NCI-H82 treated with DMSO at 0.1 percent for 48 hours (cell line): Measurements from ENCODE around the gene IGFLR1.
"Not testable (repeated sequence)": the region's sequence is repeated elsewhere in the genome, so short reads cannot be mapped to it uniquely, and the experiment has no call there.

Source experiments
- DNase-seq: peaks from one replicate; lab custom pipeline; 2025; ENCODE audit not compliant: unreplicated experiment; lab: John Stamatoyannopoulos, UW

Gene IGFLR1

GRCh38 chr19:35724132-35724531 is 18.1 kb downstream of the IGFLR1 start:
- not testable (repeated sequence) for DNase-seq

- DNase-seq: no peak
These were observed 18.6 kb downstream of the IGFLR1 start for GRCh38 chr19:35723671-35724070.

DNA sequence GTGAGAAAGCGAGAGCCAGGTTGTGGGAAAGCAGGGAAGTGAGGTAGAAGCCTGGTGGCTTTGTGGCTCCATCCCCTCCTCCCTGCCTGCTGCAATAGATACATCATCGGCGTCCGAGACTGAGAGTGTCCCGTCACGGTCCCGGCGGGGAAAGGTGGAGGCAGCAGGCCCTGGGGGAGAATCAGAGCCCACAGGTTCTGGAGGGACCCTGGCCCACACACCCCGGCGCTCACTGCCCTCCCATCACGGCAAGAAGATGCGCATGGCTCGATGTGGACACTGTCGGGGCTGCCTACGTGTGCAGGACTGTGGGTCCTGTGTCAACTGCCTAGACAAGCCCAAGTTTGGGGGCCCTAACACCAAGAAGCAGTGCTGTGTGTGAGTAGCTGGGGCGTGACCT is 19.4 kb downstream of the IGFLR1 start:
- no peak for DNase-seq

GRCh38 chr19:35722461-35722860 is 19.8 kb downstream of the IGFLR1 start:
- no peak for DNase-seq

DNA sequence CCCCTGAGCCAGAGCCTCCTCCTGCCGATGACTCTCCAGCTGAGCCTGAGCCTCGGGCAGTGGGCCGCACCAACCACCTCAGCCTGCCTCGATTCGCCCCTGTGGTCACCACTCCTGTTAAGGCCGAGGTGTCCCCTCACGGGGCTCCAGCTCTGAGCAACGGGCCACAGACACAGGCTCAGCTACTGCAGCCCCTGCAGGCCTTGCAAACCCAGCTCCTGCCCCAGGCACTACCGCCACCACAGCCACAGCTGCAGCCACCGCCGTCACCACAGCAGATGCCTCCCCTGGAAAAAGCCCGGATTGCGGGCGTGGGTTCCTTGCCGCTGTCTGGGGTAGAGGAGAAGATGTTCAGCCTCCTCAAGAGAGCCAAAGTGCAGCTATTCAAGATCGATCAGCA is 20.9 kb downstream of the IGFLR1 start:
- no peak for DNase-seq

- DNase-seq: no peak
These were observed 21.6 kb downstream of the IGFLR1 start for GRCh38 chr19:35720648-35721047.

- no peak for DNase-seq
These were observed 22.1 kb downstream of the IGFLR1 start for GRCh38 chr19:35720163-35720524.

DNA sequence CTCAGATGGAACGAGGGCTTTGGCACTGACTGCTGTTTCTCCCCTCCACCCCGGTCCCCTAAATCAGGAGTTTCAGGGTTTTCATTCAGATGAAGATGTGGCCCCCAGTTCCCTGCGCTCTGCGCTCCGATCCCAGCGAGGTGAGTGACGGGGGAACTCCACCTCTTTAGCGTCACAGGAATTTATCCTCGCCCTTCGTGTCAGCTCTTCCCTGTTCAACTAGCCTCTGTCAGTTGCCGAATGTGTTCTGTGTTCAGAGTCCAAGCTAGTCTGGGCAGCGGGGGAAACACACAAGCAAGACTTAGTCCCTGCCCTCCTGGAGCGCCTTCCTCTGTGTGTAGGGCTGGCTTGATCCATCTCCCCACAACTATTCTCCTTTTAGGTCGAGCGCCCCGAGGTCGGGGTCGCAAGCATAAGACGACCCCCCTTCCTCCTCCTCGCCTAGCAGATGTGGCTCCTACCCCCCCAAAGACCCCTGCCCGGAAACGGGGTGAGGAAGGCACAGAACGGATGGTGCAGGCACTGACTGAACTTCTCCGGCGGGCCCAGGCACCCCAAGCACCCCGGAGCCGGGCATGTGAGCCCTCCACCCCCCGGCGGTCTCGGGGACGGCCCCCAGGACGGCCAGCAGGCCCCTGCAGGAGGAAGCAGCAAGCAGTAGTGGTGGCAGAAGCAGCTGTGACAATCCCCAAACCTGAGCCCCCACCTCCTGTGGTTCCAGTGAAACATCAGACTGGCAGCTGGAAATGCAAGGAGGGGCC is 22.7 kb downstream of the IGFLR1 start:
- DNase-seq: no peak

- DNase-seq: no peak
These were observed 23.8 kb downstream of the IGFLR1 start for GRCh38 chr19:35718345-35719041.

- DNase-seq: no peak
These were observed 24.4 kb downstream of the IGFLR1 start, which contains the start of gene KMT2B for GRCh38 chr19:35717665-35718344. KMT2B (plus strand) TSS chr19:35718003; CDS start chr19:35718019, 16 bp downstream.

DNA sequence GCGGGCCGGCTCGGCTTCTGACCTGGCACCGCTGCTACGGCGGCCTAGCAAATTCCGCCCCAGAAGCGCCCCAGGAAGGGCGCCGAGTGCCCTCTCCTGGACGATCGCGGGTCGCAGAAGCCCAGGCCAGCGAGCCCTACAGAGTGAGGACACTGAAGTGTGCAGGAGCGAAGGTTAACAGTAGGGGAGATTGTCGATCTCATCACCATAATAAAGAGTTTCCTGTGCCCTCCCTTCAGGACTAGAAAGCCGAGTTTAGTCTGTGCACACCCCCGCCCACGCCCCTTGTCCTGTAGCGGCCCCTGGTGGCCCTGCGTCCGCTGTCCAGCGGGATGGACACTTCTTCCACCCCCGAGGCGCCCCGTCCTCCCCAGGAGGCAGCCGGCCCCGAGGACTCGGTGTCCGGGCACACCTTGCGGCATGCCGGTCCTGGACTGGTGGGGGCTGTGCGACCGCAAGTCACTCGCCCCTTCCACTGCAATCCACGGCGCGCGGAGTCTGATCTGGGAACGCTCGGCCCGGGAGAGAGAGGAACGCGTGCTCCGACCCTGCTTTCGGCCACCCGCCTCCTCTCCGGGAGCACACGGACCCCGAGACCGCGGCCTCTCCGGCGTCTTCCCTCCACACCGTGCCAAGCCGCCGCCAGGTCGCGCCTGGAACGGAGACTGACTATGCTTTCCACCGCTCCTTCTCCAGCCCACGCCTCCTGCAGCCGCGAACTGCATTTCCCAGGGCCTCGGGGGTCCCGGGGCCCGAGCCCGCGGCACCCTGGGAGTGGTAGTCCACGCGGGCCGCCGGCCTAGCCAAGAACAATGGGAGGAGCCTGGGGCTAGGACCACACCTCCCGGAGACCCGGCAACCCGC is 25.2 kb downstream of the IGFLR1 start:
- peak; percentile 91 for DNase-seq

GRCh38 chr19:35715981-35716800 is 26.1 kb downstream of the IGFLR1 start:
- DNase-seq: no peak

DNA sequence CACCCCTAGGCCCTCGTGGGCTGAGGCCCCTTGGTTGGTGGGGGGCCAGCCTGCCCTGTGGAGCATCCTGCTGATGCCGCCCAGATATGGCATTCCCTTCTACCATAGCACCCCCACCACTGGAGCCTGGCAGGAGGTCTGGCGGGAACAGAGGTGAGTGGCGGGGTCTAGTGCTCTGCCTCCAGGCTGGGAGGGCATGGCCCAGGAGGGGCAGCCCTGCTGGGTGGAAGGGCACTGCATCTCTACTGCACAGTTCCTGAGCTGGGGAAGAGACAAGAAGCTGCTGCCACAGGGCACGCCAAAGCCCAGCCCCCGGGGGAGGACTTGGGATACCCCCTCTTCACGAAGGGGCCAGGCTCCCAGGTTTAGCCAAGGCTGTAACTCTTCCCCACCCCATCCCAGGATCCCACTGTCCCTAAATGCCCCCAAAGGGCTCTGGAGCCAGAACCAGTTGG is 26.9 kb downstream of the IGFLR1 start:
- DNase-seq: no peak

- no peak for DNase-seq
These were observed 27.5 kb downstream of the IGFLR1 start for GRCh38 chr19:35714601-35715354.

DNA sequence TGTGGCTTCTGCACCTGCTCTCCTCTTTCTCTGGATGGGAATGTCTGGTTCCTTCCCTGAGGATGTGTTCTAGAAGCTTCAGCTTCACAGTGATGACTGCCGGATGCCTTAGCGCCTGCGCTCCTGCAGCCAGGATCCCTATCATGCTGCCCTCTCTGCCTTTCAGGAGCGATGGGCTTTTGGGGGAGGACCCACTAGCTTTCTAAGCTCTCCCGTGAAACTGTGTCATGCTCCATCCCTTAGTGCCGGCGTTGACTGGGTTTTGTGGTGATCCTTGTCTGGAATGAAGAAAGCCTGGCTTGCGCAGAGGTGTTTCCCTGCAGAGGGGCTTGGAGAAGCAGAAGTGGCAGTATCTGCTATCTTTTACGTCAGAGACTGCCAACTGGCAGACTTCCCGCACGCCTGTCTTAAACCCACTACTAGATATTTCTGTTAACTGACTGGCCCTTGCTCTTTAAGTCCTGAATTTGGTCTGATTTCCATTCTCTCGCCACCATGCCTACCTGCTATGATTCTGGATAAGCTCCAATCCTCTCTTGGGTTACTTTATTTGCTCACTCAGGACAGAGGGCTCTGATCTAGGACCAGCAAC is 28.3 kb downstream of the IGFLR1 start:
- DNase-seq: no peak

GRCh38 chr19:35713506-35713850 is 28.8 kb downstream of the IGFLR1 start:
- no peak for DNase-seq

- DNase-seq: no peak
These were observed 29.4 kb downstream of the IGFLR1 start for GRCh38 chr19:35712567-35713505.
